Tibial nerve (tissue), 4 donors: ENCODE measurements around the gene SLC7A9.
"Not testable (repeated sequence)": the region's sequence is repeated elsewhere in the genome, so short reads cannot be mapped to it uniquely, and the experiment has no call there.

ENCODE experiments used
- CTCF ChIP-seq, 5 experiments: fragments of 200-600 bp in 3 of 5; fragments of 450-650 bp in 2 of 5; sonication (generic) in 3 of 5; IDR thresholded peaks; one replicate each; pipeline ENCODE4 v1.5.1; 2016 to 2019; ENCODE audit warnings: antibody characterized with exemption in 5 of 5, mild to moderate bottlenecking in 3 of 5, moderate library complexity in 2 of 5
- EP300 ChIP-seq, 2 donors: sonication (generic); formaldehyde crosslinking; IDR thresholded peaks; one replicate each; pipeline ENCODE4 v1.6.1; 2017; ENCODE audit warnings: antibody characterized with exemption in 2 of 2, mild to moderate bottlenecking in 1 of 2
- POLR2A ChIP-seq, 2 donors: fragments of 450-650 bp; IDR thresholded peaks; one replicate each; pipeline ENCODE4 v1.6.1; 2017; ENCODE audit warnings: antibody characterized with exemption in 2 of 2, mild to moderate bottlenecking in 2 of 2, moderate library complexity in 2 of 2

DNA sequence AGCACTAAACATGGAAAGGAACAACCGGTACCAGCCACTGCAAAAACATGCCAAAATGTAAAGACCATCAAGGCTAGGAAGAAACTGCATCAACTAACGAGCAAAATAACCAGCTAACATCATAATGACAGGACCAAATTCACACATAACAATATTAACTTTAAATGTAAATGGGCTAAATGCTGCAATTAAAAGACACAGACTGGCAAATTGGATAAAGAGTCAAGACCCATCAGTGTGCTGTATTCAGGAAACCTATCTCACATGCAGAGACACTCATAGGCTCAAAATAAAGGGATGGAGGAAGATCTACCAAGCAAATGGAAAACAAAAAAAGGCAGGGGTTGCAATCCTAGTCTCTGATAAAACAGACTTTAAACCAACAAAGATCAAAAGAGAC is 21.5 kb downstream of the SLC7A9 start:
- not testable (repeated sequence) for TF ChIP-seq CTCF, POLR2A, EP300 (IDR thresholded peaks at IDR 0.05)
